CD4-positive, alpha-beta T cell (primary cell): ENCODE measurements around the gene DCLRE1B. TPM values are rescaled to one million over a fixed set of nuclear protein-coding genes. Genes with fewer than 3 reads are reported as not detected.
A peak's percentile ranks its signal among the peaks of the same experiment; 100 is the strongest.

ENCODE experiments used
- ATAC-seq: fragments of 200-7000 bp; cut with Tn5 transposase; one replicate; pipeline ENCODE4 v1.10.0; 2022; ENCODE audit warnings: mild to moderate bottlenecking; ENCODE audit not compliant: poor library complexity
- CTCF ChIA-PET: fragments of 350-600 bp; sonication (Branson Sonifier 250); formaldehyde crosslinking; loops from one replicate; lab custom pipeline; 2021; ENCODE audit warnings: antibody characterized with exemption, inconsistent platforms; lab: Charles Lee
- POLR2A ChIA-PET: fragments of 350-600 bp; sonication (Branson Sonifier 250); formaldehyde crosslinking; loops from one replicate; lab custom pipeline; 2021; ENCODE audit warnings: antibody characterized with exemption, inconsistent platforms; lab: Charles Lee
- DNase-seq, 14 experiments: peaks; one replicate each; pipeline ENCODE4 v3.0.0-alpha.2; 2013 to 2020; ENCODE audit warnings: mixed read lengths in 2 of 14
- H3K27ac ChIP-seq, 2 donors: one replicate each; pipeline versions ENCODE4 v1.5.1 to v1.7.0; 2013; ENCODE audit warnings: low read length in 2 of 2, low read depth in 1 of 2, mild to moderate bottlenecking in 1 of 2
- H3K27me3 ChIP-seq, 2 experiments: 1 replicate in 1 of 2; 2 replicates in 1 of 2; pipeline versions ENCODE4 v1.6.1 to v1.7.0; 2013; ENCODE audit warnings: low read length in 2 of 2, control low read depth in 1 of 2, mild to moderate bottlenecking in 1 of 2, moderate library complexity in 1 of 2; ENCODE audit not compliant: insufficient read depth in 2 of 2, control insufficient read depth in 1 of 2
- H3K36me3 ChIP-seq: one replicate; pipeline ENCODE4 v1.6.1; 2013; ENCODE audit warnings: low read length, control low read depth; ENCODE audit not compliant: insufficient read depth
- H3K4me1 ChIP-seq: one replicate; pipeline ENCODE4 v1.6.1; 2013; ENCODE audit warnings: low read length, control low read depth; ENCODE audit not compliant: insufficient read depth
- H3K4me3 ChIP-seq: one replicate; pipeline ENCODE4 v1.5.1; 2013; ENCODE audit warnings: mild to moderate bottlenecking, low read length, moderate library complexity
- H3K9me3 ChIP-seq, 2 experiments: 1 replicate in 1 of 2; 2 replicates in 1 of 2; pipeline versions ENCODE4 v1.6.1 to v1.7.0; 2013; ENCODE audit warnings: low read length in 2 of 2, mild to moderate bottlenecking in 2 of 2, control low read depth in 1 of 2, moderate library complexity in 1 of 2; ENCODE audit not compliant: control insufficient read depth in 1 of 2, insufficient read depth in 1 of 2
- H3K27ac Mint-ChIP-seq: one replicate; pipeline ENCODE4 v1.8.0; 2020; ENCODE audit warnings: mixed read lengths
- H3K27me3 Mint-ChIP-seq: one replicate; pipeline ENCODE4 v1.8.0; 2021; ENCODE audit warnings: mixed read lengths
- H3K36me3 Mint-ChIP-seq: one replicate; pipeline ENCODE4 v1.8.0; 2021; ENCODE audit warnings: low read depth, mixed read lengths
- H3K4me1 Mint-ChIP-seq: one replicate; pipeline ENCODE4 v1.8.0; 2021; ENCODE audit warnings: low read depth, mixed read lengths
- H3K4me3 Mint-ChIP-seq: one replicate; pipeline ENCODE4 v1.8.0; 2020; ENCODE audit warnings: mild to moderate bottlenecking, mixed read lengths
- H3K9me3 Mint-ChIP-seq: one replicate; pipeline ENCODE4 v1.8.0; 2020; ENCODE audit warnings: mixed read lengths
- intact Hi-C, 2 experiments: fragments of 100-400 bp; cut with DNase I in 1 of 2; cut with micrococcal nuclease in 1 of 2; formaldehyde crosslinking; loops; one replicate each; pipeline versions ENCODE4 v1.15.1 to v1.9.0; 2023 to 2025; cut with DNase I, micrococcal nuclease
- total RNA-seq, 174 experiments: library from RNA in 2 of 174; stranded (reverse) in 2 of 174; gene quantifications; one replicate each; pipeline ENCODE4 v1.2.3 and lab custom pipeline; 2021 to 2026
- TF ChIP-seq, protein P1 (sequence below): fragments of 200-600 bp; IDR thresholded peaks from one replicate; pipeline ENCODE4 v1.8.0; 2022; ENCODE audit warnings: antibody characterized with exemption, mild to moderate bottlenecking

DCLRE1B gene
- total RNA-seq, 2 experiments from 2014 or later = 6.4 to 6.8 TPM

DNA sequence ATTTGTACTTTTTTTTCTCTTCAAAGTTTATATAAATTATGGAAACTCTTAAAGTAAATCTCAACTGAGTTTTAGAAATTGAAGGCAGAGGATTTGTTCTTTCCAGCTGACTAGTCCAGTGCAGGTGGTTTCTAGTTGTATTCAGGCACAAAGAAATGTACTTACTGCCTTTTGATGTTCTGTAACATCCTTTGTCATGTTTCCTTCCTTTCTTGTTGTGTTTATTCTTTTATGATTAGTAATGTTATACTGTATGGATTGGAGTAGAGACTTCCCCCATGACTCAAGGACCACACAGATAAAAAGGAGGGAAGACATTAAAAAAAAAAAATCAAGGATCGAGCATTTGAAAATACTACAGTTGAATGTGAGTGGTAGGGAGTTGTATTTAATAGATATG is 32.0 kb downstream of the DCLRE1B start:
- H3K36me3 Mint-ChIP-seq = peaks cover 45% of the 10 kb centered on the region
- TF ChIP-seq, protein P1, sequence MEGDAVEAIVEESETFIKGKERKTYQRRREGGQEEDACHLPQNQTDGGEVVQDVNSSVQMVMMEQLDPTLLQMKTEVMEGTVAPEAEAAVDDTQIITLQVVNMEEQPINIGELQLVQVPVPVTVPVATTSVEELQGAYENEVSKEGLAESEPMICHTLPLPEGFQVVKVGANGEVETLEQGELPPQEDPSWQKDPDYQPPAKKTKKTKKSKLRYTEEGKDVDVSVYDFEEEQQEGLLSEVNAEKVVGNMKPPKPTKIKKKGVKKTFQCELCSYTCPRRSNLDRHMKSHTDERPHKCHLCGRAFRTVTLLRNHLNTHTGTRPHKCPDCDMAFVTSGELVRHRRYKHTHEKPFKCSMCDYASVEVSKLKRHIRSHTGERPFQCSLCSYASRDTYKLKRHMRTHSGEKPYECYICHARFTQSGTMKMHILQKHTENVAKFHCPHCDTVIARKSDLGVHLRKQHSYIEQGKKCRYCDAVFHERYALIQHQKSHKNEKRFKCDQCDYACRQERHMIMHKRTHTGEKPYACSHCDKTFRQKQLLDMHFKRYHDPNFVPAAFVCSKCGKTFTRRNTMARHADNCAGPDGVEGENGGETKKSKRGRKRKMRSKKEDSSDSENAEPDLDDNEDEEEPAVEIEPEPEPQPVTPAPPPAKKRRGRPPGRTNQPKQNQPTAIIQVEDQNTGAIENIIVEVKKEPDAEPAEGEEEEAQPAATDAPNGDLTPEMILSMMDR = no peak
- H3K36me3 ChIP-seq = peaks cover 15% of the 10 kb centered on the region
- H3K27ac Mint-ChIP-seq = peak overlapping the region; percentile 77
- H3K4me1 ChIP-seq = peaks cover 71% of the 10 kb centered on the region
- no peaks in the 10 kb centered on the region for H3K9me3 ChIP-seq
- ChIA-PET CTCF (interaction anchor here (1.7 kb wide), 1 partner anchor 12 kb away, joined by 3 read pairs; no protein-coding TSS in a partner anchor), POLR2A (interaction anchor here (10.1 kb wide), 1 partner anchor 13 kb away, joined by 245 read pairs; no protein-coding TSS in a partner anchor)
- H3K4me1 Mint-ChIP-seq = peaks cover 82% of the 10 kb centered on the region
- no peaks in the 10 kb centered on the region for H3K9me3 Mint-ChIP-seq
- DNase-seq = peak in 3 of 14 experiments; percentile 25 to 43 (median 31)
- no peaks in the 10 kb centered on the region for H3K27me3 Mint-ChIP-seq
- H3K27me3 ChIP-seq = no peaks in the 10 kb centered on the region
- peak overlapping the region; percentile 82 for H3K4me3 Mint-ChIP-seq
- peak; percentile 18 for ATAC-seq
- intact Hi-C loops = loop anchor here in 1 of 2 experiments (5.0 kb wide), 1 partner anchor 35 kb away; no protein-coding TSS in a partner anchor
- no peak overlapping the region for H3K27ac ChIP-seq
- no peak overlapping the region for H3K4me3 ChIP-seq

DNA sequence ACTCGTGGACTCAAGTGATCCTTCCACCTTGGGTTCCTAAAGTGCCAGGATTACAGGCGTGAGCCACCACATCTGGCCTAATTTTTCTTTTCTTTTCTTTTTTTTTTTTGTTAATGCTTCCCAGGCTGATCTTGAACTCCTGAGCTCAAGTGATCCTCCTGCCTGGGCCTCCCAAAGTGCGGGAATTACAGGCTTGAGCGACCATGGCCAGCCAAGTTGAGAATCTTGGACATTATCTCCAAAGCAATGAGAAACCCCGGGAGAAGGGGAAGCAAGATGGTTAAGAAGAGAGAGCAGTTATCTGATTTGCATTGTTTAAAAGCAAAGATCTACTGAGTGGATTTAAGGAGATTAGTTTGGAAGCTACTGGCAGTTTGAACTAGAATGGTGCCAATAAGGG is 33.1 kb downstream of the DCLRE1B start:
- Histone ChIP-seq H3K27me3 (no peaks in the 10 kb centered on the region), H3K4me1 (peaks cover 61% of the 10 kb centered on the region), H3K36me3 (peaks cover 16% of the 10 kb centered on the region), H3K27ac (no peak overlapping the region), H3K9me3 (no peaks in the 10 kb centered on the region), H3K4me3 (no peak overlapping the region)
- POLR2A ChIA-PET = interaction anchor here (0.6 to 4.3 kb wide), 5 partner anchors 8 to 67 kb away, joined by 4 to 59 read pairs (median 13); partner anchors contain the start of genes AP4B1, DCLRE1B and HIPK1
- H3K27me3 Mint-ChIP-seq = no peaks in the 10 kb centered on the region
- ATAC-seq (no peak), DNase-seq (no peak)
- peak overlapping the region; percentile 77 for H3K27ac Mint-ChIP-seq
- peaks cover 47% of the 10 kb centered on the region for H3K36me3 Mint-ChIP-seq
- peak overlapping the region; percentile 82 for H3K4me3 Mint-ChIP-seq
- H3K9me3 Mint-ChIP-seq = no peaks in the 10 kb centered on the region
- TF ChIP-seq, protein P1 = no peak
- intact Hi-C loops = loop anchor here in 1 of 2 experiments (5.0 kb wide), 1 partner anchor 34 kb away; no protein-coding TSS in a partner anchor
- peaks cover 77% of the 10 kb centered on the region for H3K4me1 Mint-ChIP-seq
- CTCF ChIA-PET = interaction anchor here (1.2 to 4.2 kb wide), 2 partner anchors 8 kb away, joined by 4 to 18 read pairs; partner anchors contain the start of gene HIPK1

DNA sequence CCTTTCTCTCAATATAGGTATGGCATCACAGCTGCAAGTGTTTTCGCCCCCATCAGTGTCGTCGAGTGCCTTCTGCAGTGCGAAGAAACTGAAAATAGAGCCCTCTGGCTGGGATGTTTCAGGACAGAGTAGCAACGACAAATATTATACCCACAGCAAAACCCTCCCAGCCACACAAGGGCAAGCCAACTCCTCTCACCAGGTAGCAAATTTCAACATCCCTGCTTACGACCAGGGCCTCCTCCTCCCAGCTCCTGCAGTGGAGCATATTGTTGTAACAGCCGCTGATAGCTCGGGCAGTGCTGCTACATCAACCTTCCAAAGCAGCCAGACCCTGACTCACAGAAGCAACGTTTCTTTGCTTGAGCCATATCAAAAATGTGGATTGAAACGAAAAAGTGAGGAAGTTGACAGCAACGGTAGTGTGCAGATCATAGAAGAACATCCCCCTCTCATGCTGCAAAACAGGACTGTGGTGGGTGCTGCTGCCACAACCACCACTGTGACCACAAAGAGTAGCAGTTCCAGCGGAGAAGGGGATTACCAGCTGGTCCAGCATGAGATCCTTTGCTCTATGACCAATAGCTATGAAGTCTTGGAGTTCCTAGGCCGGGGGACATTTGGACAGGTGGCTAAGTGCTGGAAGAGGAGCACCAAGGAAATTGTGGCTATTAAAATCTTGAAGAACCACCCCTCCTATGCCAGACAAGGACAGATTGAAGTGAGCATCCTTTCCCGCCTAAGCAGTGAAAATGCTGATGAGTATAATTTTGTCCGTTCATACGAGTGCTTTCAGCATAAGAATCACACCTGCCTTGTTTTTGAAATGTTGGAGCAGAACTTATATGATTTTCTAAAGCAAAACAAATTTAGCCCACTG is 35.5 kb downstream of the DCLRE1B start:
- H3K36me3 Mint-ChIP-seq = peaks cover 55% of the 10 kb centered on the region
- intact Hi-C loops = loop anchor here in 1 of 2 experiments (1.0 kb wide), 1 partner anchor 9 kb away; no protein-coding TSS in a partner anchor
- H3K27me3 ChIP-seq = no peaks in the 10 kb centered on the region
- ChIA-PET POLR2A (interaction anchor here (0.6 to 4.3 kb wide), 5 partner anchors 8 to 36 kb away, joined by 3 to 59 read pairs (median 13); partner anchors contain the start of genes AP4B1, DCLRE1B and HIPK1), CTCF (interaction anchor here (0.7 to 4.2 kb wide), 2 partner anchors 11 to 37 kb away, joined by 3 to 18 read pairs; partner anchors contain the start of gene HIPK1)
- peak overlapping the region; percentile 33 to 45 for H3K27ac ChIP-seq
- peaks cover 71% of the 10 kb centered on the region for H3K4me1 Mint-ChIP-seq
- H3K4me3 ChIP-seq = peak overlapping the region; percentile 27
- peaks cover 57% of the 10 kb centered on the region for H3K4me1 ChIP-seq
- ATAC-seq (peak; percentile 45), DNase-seq (peak in 6 of 14 experiments; percentile 17 to 80 (median 34))
- peak overlapping the region; percentile 82 for H3K4me3 Mint-ChIP-seq
- no peaks in the 10 kb centered on the region for H3K9me3 Mint-ChIP-seq
- H3K36me3 ChIP-seq = peaks cover 22% of the 10 kb centered on the region
- TF ChIP-seq, protein P1 = no peak
- H3K27ac Mint-ChIP-seq = peak overlapping the region; percentile 78
- H3K27me3 Mint-ChIP-seq = no peaks in the 10 kb centered on the region
- H3K9me3 ChIP-seq = no peaks in the 10 kb centered on the region
